ENCODE data around the gene RIPOR3. TPM values are rescaled to one million over a fixed set of nuclear protein-coding genes. Genes with fewer than 3 reads are reported as not detected.

RIPOR3 gene
- total and polyA plus RNA-seq, 9 of the 15 experiments (the other 6 are each of a cell fraction or from before 2014, with no cell fraction given): 3.3 to 62.7 (median 21.4) TPM

- TF ChIP-seq HNRNPH1 (optimal IDR thresholded peaks at IDR 0.05; ENCODE audit: low read depth, low read length) (no peak), ZNF280A (IDR thresholded peaks at IDR 0.05; ENCODE audit: low read depth, partially characterized antibody) (peak; percentile 55), CHAMP1 (IDR thresholded peaks at IDR 0.05) (no peak), CTCF (IDR thresholded peaks at IDR 0.05 in 2 of 3, conservative IDR thresholded peaks at IDR 0.05 in 1 of 3; ENCODE audit: insufficient read depth in 2 of 3, low read depth in 1 of 3, low read length in 3 of 3) (peak; percentile 26 to 58 (median 30); a peak in 4 of 6 replicates), ZNF717 (CRISPR knock-in tag; IDR thresholded peaks at IDR 0.05) (no peak), CBX3 (IDR thresholded peaks at IDR 0.05; ENCODE audit: borderline replicate concordance in 1 of 2, low read length in 2 of 2) (peak in 1 of 2 experiments; percentile 94; a peak in 2 of 3 replicates), FOSL1 (tag; conservative IDR thresholded peaks at IDR 0.05) (no peak), MLLT1 (IDR thresholded peaks at IDR 0.05) (no peak), ZNF253 (CRISPR knock-in tag; conservative IDR thresholded peaks at IDR 0.05) (no peak), ZNF282 (CRISPR knock-in tag; IDR thresholded peaks at IDR 0.05) (no peak), ESRRA (IDR thresholded peaks at IDR 0.05; ENCODE audit: borderline replicate concordance, low read depth) (no peak)
Observed at GRCh38 chr20:50646483-50646996, 44.8 kb downstream of the RIPOR3 start (continued).

Data from K562 (cell line).